ENCODE results near the gene KANK3.

DNA sequence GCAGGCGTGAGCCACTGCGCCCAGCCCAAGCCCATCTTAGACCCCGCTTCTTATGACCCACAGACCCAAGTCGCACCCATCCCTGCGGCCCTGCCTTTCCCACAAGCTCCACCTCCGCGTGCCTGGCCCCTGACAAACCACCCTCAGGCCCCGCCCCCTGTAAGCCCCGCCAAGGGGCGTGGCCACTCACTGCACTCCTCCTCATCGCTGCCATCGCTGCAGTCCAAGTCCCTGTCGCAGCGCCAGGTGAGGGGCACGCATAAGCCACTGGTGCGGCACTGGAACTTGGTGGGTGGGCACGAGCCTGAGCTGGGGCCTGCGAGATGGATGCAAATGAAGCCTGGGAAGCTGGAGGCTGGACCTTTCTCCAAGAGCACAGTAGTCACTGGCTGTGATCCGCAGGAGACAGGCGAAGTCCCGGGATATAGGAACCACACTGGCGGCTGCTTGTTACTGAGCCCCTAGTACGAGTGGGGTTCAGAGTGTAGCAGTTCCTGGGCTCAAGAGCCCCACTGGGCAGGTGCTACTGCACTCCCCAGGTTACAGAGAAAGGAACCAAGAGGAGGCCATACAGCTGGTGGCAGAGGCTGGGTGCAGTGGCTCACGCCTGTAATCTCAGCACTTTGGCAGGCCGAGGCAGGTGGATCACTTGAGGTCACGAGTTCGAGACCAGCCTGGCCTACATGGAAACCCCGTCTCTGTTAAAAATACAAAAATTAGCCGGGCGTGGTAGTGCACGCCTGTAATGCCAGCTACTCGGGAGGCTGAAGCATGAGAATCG, 38.0 kb downstream of the KANK3 start:
- TF ChIP-seq POLR2A (IDR thresholded peaks at IDR 0.05; ENCODE audit: low read depth, low read length) (no peak), POLR2AphosphoS5 (IDR thresholded peaks at IDR 0.05; ENCODE audit: low read depth, low read length) (no peak)

Measured in GM12891 (cell line).